Measurements from ENCODE around the gene HRH2.
"Not testable (repeated sequence)": the region's sequence is repeated elsewhere in the genome, so short reads cannot be mapped to it uniquely, and the experiment has no call there.

HRH2 gene

GRCh38 chr5:175650430-175651205, 7.3 kb upstream of the HRH2 start:
- not testable (repeated sequence) for DNase-seq

- peak; percentile 61 for DNase-seq
Measured at GRCh38 chr5:175652741-175653663, 4.9 kb upstream of the HRH2 start.

GRCh38 chr5:175653763-175654162, 4.1 kb upstream of the HRH2 start:
- no peak for DNase-seq

- DNase-seq, result no peak
Measured at GRCh38 chr5:175654339-175654738, 3.5 kb upstream of the HRH2 start.

GRCh38 chr5:175654807-175655206, 3.1 kb upstream of the HRH2 start:
- no peak for DNase-seq

GRCh38 chr5:175655411-175655810, 2.5 kb upstream of the HRH2 start:
- DNase-seq, result no peak

- no peak for DNase-seq
Measured at GRCh38 chr5:175656966-175657365, 905 bp upstream of the HRH2 start.

- DNase-seq, result no peak
Measured at GRCh38 chr5:175658299-175659145, 651 bp downstream of the HRH2 start.

GRCh38 chr5:175659546-175660253, 1.8 kb downstream of the HRH2 start:
- DNase-seq, result no peak

- no peak for DNase-seq
Measured at GRCh38 chr5:175663186-175664184, 5.6 kb downstream of the HRH2 start.

GRCh38 chr5:175664723-175665122, 6.9 kb downstream of the HRH2 start:
- DNase-seq, result no peak

- DNase-seq, result no peak
Measured at GRCh38 chr5:175666216-175666615, 8.3 kb downstream of the HRH2 start.

GRCh38 chr5:175668006-175668405, 10.1 kb downstream of the HRH2 start:
- DNase-seq, result no peak

- DNase-seq, result no peak
Measured at GRCh38 chr5:175670372-175670771, 12.5 kb downstream of the HRH2 start.

GRCh38 chr5:175671013-175671412, 13.1 kb downstream of the HRH2 start:
- no peak for DNase-seq

- DNase-seq, result no peak
Measured at GRCh38 chr5:175672976-175673648, 15.2 kb downstream of the HRH2 start.

GRCh38 chr5:175674731-175675346, 17.0 kb downstream of the HRH2 start:
- DNase-seq, result no peak

- DNase-seq, result no peak
Measured at GRCh38 chr5:175675873-175676272, 18.0 kb downstream of the HRH2 start.

- DNase-seq, result no peak
Measured at GRCh38 chr5:175677571-175677970, 19.7 kb downstream of the HRH2 start.

GRCh38 chr5:175678074-175678473, 20.2 kb downstream of the HRH2 start:
- no peak for DNase-seq
